Ishikawa (cell line): Measurements from ENCODE around the gene TNFSF13B.

Experiments
- CEBPB ChIP-seq: IDR thresholded peaks from 2 replicates; pipeline ENCODE4 v1.6.1; 2012
- CREB1 ChIP-seq: IDR thresholded peaks from 2 replicates; pipeline ENCODE4 v1.6.1; 2012; ENCODE audit warnings: low read depth
- EGR1 ChIP-seq: IDR thresholded peaks from 2 replicates; pipeline ENCODE4 v1.6.1; 2012
- EP300 ChIP-seq: IDR thresholded peaks from 2 replicates; pipeline ENCODE4 v1.6.1; 2012; ENCODE audit warnings: borderline replicate concordance
- FOXM1 ChIP-seq: IDR thresholded peaks from 2 replicates; pipeline ENCODE4 v1.6.1; 2012; ENCODE audit warnings: low read depth, borderline replicate concordance
- MAX ChIP-seq: IDR thresholded peaks from 2 replicates; pipeline ENCODE4 v1.6.1; 2012
- NFIC ChIP-seq: IDR thresholded peaks from 2 replicates; pipeline ENCODE4 v1.6.1; 2012
- RAD21 ChIP-seq: IDR thresholded peaks from 2 replicates; pipeline ENCODE4 v1.6.1; 2012; ENCODE audit warnings: low read depth
- REST ChIP-seq: IDR thresholded peaks from 2 replicates; pipeline ENCODE4 v1.6.1; 2012; ENCODE audit warnings: low read depth, mild to moderate bottlenecking
- TAF1 ChIP-seq: IDR thresholded peaks from 2 replicates; pipeline ENCODE4 v1.6.1; 2012; ENCODE audit warnings: low read depth, mild to moderate bottlenecking
- TCF12 ChIP-seq: IDR thresholded peaks from 2 replicates; pipeline ENCODE4 v1.6.1; 2012; ENCODE audit warnings: low read depth
- TEAD4 ChIP-seq: IDR thresholded peaks from 2 replicates; pipeline ENCODE4 v1.6.1; 2012
- USF1 ChIP-seq: IDR thresholded peaks from 2 replicates; pipeline ENCODE4 v1.6.1; 2012
- YY1 ChIP-seq: IDR thresholded peaks from 2 replicates; pipeline ENCODE4 v1.6.1; 2012; ENCODE audit warnings: low read depth
- ZBTB7A ChIP-seq: IDR thresholded peaks from 2 replicates; pipeline ENCODE4 v1.6.1; 2012; ENCODE audit warnings: low read depth

Gene TNFSF13B

GRCh38 chr13:108326309-108326708 lies 56.8 kb downstream of the TNFSF13B start:
- TF ChIP-seq CREB1 (no peak), TAF1 (no peak), RAD21 (no peak), YY1 (no peak), REST (no peak), EP300 (no peak), USF1 (no peak), TEAD4 (no peak), FOXM1 (no peak), CEBPB (no peak)

- TF ChIP-seq EGR1 (no peak), REST (no peak), TCF12 (no peak), TEAD4 (no peak), YY1 (no peak), TAF1 (no peak), MAX (no peak), NFIC (no peak), CREB1 (no peak), USF1 (no peak), FOXM1 (no peak), CEBPB (no peak), EP300 (no peak), ZBTB7A (no peak), RAD21 (no peak)
These were observed 59.3 kb downstream of the TNFSF13B start for GRCh38 chr13:108328848-108329247.

GRCh38 chr13:108332791-108333190 lies 63.3 kb downstream of the TNFSF13B start:
- no peak for TF ChIP-seq EP300
- TF ChIP-seq TEAD4 = no peak
- no peak for TF ChIP-seq CEBPB
- no peak for TF ChIP-seq TCF12
- TF ChIP-seq REST = no peak
- no peak for TF ChIP-seq NFIC
- TF ChIP-seq FOXM1 = no peak

GRCh38 chr13:108342369-108343289 lies 73.1 kb downstream of the TNFSF13B start:
- TF ChIP-seq RAD21 (peak; percentile 41), USF1 (no peak)
